Small intestine (tissue), 7 donors: ENCODE data around the gene CRYBG2. TPM values are rescaled to one million over a fixed set of nuclear protein-coding genes. Genes with fewer than 3 reads are reported as not detected.

Experiments used
- DNase-seq, 2 donors: peaks; one replicate each; pipeline versions ENCODE4 v3.0.0 to v3.0.0-alpha.2; 2013
- FAIRE-seq: peaks from 2 replicates; lab custom pipeline; 2012; peaks lifted over from hg19 to GRCh38; lab: Jason Lieb, UNC
- H3K27ac ChIP-seq, 3 donors: one replicate each; pipeline ENCODE4 v1.5.1; 2013; ENCODE audit warnings: low read length in 2 of 3, mild to moderate bottlenecking in 2 of 3, control low read depth in 1 of 3, inconsistent platforms in 1 of 3, low read depth in 1 of 3, moderate library complexity in 1 of 3
- H3K27me3 ChIP-seq, 3 donors: one replicate each; pipeline ENCODE4 v1.6.1; 2013; ENCODE audit warnings: low read length in 3 of 3, inconsistent platforms in 1 of 3; ENCODE audit not compliant: control insufficient read depth in 3 of 3, insufficient read depth in 3 of 3
- H3K36me3 ChIP-seq, 3 donors: one replicate each; pipeline ENCODE4 v1.6.1; 2013; ENCODE audit warnings: low read length in 3 of 3, inconsistent platforms in 1 of 3, low read depth in 1 of 3, mild to moderate bottlenecking in 1 of 3, moderate library complexity in 1 of 3; ENCODE audit not compliant: control insufficient read depth in 3 of 3, insufficient read depth in 2 of 3
- H3K4me1 ChIP-seq, 3 donors: one replicate each; pipeline ENCODE4 v1.6.1; 2013; ENCODE audit warnings: low read length in 2 of 3, inconsistent platforms in 1 of 3, low read depth in 1 of 3, mild to moderate bottlenecking in 1 of 3, moderate library complexity in 1 of 3; ENCODE audit not compliant: control insufficient read depth in 3 of 3, insufficient read depth in 2 of 3
- H3K4me3 ChIP-seq, 3 donors: one replicate each; pipeline ENCODE4 v1.5.1; 2013; ENCODE audit warnings: low read length in 3 of 3, control low read depth in 1 of 3, inconsistent platforms in 1 of 3, low read depth in 1 of 3, mild to moderate bottlenecking in 1 of 3, moderate library complexity in 1 of 3
- H3K9me3 ChIP-seq, 2 donors: one replicate each; pipeline ENCODE4 v1.6.1; 2013; ENCODE audit warnings: low read depth in 1 of 2, low read length in 1 of 2; ENCODE audit not compliant: control insufficient read depth in 2 of 2, insufficient read depth in 1 of 2
- WGBS, 3 donors: extraction: QIAGEN DNeasy Blood & Tissue Kit; methylation state at CpG; one replicate each; pipeline ENCODE4 v1.1.7; 2013; 5-methylcytosine and 5-hydroxymethylcytosine counted together
- polyA plus RNA-seq, 4 donors: library from polyadenylated mRNA; stranded (reverse) in 3 of 4; unstranded in 1 of 4; fragments of 200-250 nt in 3 of 4; fragments of 120-200 nt in 1 of 4; gene quantifications; one replicate each; pipeline versions ENCODE4 v1.2.1 to v1.2.3, GENCODE V29; 2013
- donor health status: healthy with polysubstance abuse.
- donor health status: control.
- donor health status: control.
- donor health status: Bipolar disorder and iron deficiency.
- donor health status: healthy.

The CRYBG2 gene
- polyA plus RNA-seq, 4 donors: 2.4 to 267 (median 63.7) TPM

DNA sequence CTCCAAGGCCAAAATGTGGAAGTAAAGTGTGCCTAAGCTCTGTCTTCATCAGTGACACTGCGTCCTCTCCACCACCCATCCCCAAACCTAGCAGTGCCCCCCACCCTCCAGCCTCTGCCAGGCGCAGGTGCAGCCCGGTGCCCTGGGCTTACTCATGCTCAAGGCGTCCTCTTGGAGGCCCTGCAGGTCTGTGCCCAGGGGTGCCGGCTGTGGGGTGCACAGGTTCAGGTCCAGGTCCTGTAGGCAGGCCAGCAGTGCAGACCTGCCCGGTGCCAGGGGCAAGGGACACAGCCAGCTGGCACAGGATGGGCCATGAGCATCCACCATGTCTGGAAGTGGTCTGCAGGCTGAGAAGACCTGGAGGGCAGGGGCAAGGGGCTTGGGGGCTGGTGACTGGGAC lies 13.5 kb upstream of the CRYBG2 start:
- H3K27me3 ChIP-seq: peaks cover 0 to 20% (median 2%) of the 10 kb centered on the region in 3 donors
- 71 to 87% (median 86%) methylated on average over 6 of the region's 6 CpGs for WGBS, 3 donors
- no peak for FAIRE-seq

DNA sequence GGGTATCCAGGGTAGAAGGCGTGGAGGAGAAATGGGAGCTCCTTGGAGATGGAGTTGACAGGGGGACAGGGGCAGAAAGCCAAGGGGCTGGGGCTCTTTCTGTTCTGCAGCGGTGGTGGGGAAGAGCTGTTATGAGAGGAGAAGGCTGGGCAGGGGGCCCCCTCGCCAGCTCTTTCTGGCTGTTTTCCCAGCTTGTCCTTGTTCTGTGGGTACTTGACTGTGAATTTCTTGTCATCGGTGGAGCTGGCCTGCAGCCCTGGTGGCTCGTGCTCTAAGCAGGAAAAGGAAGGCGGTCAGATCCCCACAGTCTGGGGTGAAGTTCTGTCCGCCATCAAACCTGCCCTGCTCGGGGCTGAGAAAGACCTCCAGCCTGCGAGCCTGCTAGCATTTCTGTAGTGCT lies 11.0 kb upstream of the CRYBG2 start:
- FAIRE-seq (no peak), DNase-seq (no peak)
- H3K9me3 ChIP-seq: no peaks in the 10 kb centered on the region
- H3K36me3 ChIP-seq: no peaks in the 10 kb centered on the region
- H3K4me1 ChIP-seq: peaks cover 0 to 10% (median 0%) of the 10 kb centered on the region in 3 donors
- H3K4me3 ChIP-seq: no peak overlapping the region
- H3K27me3 ChIP-seq: peaks cover 0 to 24% (median 6%) of the 10 kb centered on the region in 3 donors
- WGBS, 3 donors: 44 to 60% (median 55%) methylated on average over 9 of the region's 9 CpGs
- H3K27ac ChIP-seq: no peak overlapping the region

More for the DNA sequence above, 13.5 kb upstream of the CRYBG2 start:
- H3K27ac ChIP-seq: no peak overlapping the region
- no peak for DNase-seq
- H3K4me1 ChIP-seq: no peaks in the 10 kb centered on the region
- H3K4me3 ChIP-seq: no peak overlapping the region
- no peaks in the 10 kb centered on the region for H3K36me3 ChIP-seq
- H3K9me3 ChIP-seq: peaks cover 0 to 3% of the 10 kb centered on the region in 2 donors

- Histone ChIP-seq H3K4me3 (no peak overlapping the region), H3K27ac (no peak overlapping the region), H3K36me3 (no peaks in the 10 kb centered on the region), H3K4me1 (peaks cover 0 to 18% (median 0%) of the 10 kb centered on the region in 3 donors), H3K27me3 (peaks cover 0 to 23% (median 6%) of the 10 kb centered on the region in 3 donors), H3K9me3 (no peaks in the 10 kb centered on the region)
- WGBS, 3 donors: 22 to 35% (median 28%) methylated on average over 26 of the region's 26 CpGs
- peak; percentile 83 to 90 for DNase-seq
- FAIRE-seq: no peak
Measured at GRCh38 chr1:26363549-26364448, 9.9 kb upstream of the CRYBG2 start.

DNA sequence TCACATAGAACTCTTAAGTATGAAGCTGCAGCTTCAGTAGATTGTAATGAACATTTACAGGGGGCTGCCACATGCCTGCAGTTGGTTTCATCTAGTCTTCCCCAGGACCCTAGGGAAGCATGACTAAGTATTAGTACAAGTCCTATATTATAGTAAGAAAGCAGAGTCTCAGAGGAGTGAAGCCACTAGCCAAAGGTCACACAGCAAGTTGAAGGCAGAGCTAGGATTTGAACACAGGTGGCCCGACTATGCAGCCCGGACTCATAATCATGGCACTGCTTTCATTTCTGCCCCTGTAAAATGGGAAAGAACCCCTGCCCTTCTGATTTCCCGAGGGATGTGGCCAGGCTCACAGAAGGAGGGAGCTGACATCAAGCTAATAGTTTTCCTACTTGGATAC lies 8.4 kb upstream of the CRYBG2 start:
- Histone ChIP-seq H3K36me3 (no peaks in the 10 kb centered on the region), H3K4me1 (peaks cover 0 to 33% (median 0%) of the 10 kb centered on the region in 3 donors), H3K27ac (no peak overlapping the region), H3K9me3 (no peaks in the 10 kb centered on the region), H3K4me3 (no peak overlapping the region), H3K27me3 (peaks cover 0 to 23% (median 6%) of the 10 kb centered on the region in 3 donors)
- DNase-seq: no peak
- WGBS, 3 donors: 86 to 95% (median 89%) methylated on average over 3 of the region's 3 CpGs
- FAIRE-seq: no peak

DNA sequence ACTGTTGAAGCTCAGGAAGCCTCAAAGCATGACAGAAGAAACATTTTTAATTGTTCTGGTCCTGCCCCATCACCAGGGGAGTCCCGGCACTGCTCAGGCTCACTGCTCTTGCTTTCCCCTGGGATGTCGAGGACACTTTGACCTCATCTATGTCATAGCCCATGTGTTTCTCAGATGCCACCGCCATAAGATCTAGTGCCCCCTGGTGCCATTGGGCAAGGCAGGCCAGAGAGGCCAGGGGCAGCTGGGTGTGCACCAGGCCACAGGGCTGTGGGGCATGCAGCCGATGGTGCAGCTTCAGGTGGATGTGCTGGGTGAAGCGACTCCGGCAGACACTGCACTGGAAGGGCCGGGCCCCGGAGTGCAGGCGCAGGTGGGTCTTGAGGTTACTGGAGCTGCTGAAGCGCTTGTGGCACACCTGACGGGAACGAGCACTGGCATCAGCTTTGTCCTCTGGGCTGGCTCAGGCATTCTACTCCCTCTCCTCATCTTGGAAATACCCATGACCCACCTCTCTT lies 7.7 kb upstream of the CRYBG2 start:
- peaks cover 0 to 23% (median 6%) of the 10 kb centered on the region in 3 donors for H3K27me3 ChIP-seq

GRCh38 chr1:26360807-26361604 lies 7.1 kb upstream of the CRYBG2 start:
- Histone ChIP-seq H3K27ac (no peak overlapping the region), H3K27me3 (peaks cover 0 to 23% (median 6%) of the 10 kb centered on the region in 3 donors), H3K4me1 (peaks cover 0 to 44% (median 5%) of the 10 kb centered on the region in 3 donors), H3K9me3 (no peaks in the 10 kb centered on the region), H3K4me3 (peak overlapping the region in 1 of 3 donors; percentile 26), H3K36me3 (no peaks in the 10 kb centered on the region)
- FAIRE-seq: no peak
- 47 to 64% (median 51%) methylated on average over 20 to 27 of the region's 27 CpGs for WGBS, 3 donors
- DNase-seq: peak in 1 of 2 donors; percentile 12

More for the DNA sequence above, 7.7 kb upstream of the CRYBG2 start:
- no peaks in the 10 kb centered on the region for H3K36me3 ChIP-seq
- FAIRE-seq: no peak
- H3K4me1 ChIP-seq: peaks cover 0 to 38% (median under 1%) of the 10 kb centered on the region in 3 donors
- H3K4me3 ChIP-seq: no peak overlapping the region
- no peaks in the 10 kb centered on the region for H3K9me3 ChIP-seq
- WGBS, 3 donors: 84 to 91% (median 88%) methylated on average over 12 of the region's 12 CpGs
- no peak for DNase-seq
- H3K27ac ChIP-seq: no peak overlapping the region

GRCh38 chr1:26359981-26360806 lies 6.3 kb upstream of the CRYBG2 start:
- Histone ChIP-seq H3K4me1 (peaks cover 0 to 53% (median 7%) of the 10 kb centered on the region in 3 donors), H3K27ac (peak overlapping the region in 2 of 3 donors; percentile 88 to 89)
- WGBS, 3 donors: 2 to 5% (median 5%) methylated on average over 59 to 67 of the region's 67 CpGs

More at GRCh38 chr1:26359981-26360806, 6.3 kb upstream of the CRYBG2 start:
- H3K27me3 ChIP-seq: peaks cover 0 to 23% (median 5%) of the 10 kb centered on the region in 3 donors
- FAIRE-seq (no peak), DNase-seq (peak in 1 of 2 donors; percentile 67)
- no peaks in the 10 kb centered on the region for H3K9me3 ChIP-seq
- no peaks in the 10 kb centered on the region for H3K36me3 ChIP-seq
- H3K4me3 ChIP-seq: peak overlapping the region; percentile 25 to 41 (median 26)
